Measurements from ENCODE around the gene CHD5.

DNA sequence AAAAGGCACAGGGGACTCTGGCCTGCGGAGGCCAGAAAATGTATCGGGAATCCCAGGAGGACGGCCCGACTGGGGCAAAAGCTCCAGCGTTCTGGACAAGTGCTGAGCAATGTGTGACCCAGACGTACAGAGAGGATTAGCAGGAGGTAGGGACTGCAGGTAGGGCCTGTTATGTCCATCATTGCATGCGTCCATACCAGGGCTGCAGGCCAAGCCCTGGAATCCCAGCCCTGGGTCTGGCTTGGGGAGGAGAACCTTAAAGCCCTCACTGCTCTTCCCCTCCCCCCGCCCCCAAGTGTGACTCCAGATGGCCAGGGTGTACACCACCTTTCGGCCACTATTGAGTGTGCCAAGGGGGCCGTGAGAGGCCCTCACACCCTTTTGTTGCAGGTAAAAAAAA is 27.8 kb upstream of the CHD5 start:
- TF ChIP-seq, protein P1, sequence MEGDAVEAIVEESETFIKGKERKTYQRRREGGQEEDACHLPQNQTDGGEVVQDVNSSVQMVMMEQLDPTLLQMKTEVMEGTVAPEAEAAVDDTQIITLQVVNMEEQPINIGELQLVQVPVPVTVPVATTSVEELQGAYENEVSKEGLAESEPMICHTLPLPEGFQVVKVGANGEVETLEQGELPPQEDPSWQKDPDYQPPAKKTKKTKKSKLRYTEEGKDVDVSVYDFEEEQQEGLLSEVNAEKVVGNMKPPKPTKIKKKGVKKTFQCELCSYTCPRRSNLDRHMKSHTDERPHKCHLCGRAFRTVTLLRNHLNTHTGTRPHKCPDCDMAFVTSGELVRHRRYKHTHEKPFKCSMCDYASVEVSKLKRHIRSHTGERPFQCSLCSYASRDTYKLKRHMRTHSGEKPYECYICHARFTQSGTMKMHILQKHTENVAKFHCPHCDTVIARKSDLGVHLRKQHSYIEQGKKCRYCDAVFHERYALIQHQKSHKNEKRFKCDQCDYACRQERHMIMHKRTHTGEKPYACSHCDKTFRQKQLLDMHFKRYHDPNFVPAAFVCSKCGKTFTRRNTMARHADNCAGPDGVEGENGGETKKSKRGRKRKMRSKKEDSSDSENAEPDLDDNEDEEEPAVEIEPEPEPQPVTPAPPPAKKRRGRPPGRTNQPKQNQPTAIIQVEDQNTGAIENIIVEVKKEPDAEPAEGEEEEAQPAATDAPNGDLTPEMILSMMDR (IDR thresholded peaks at IDR 0.05): no peak
- TF ChIP-seq POLR2A (IDR thresholded peaks at IDR 0.05): no peak
